Globus pallidus (tissue), 1 donor: Measurements from ENCODE around the gene TLE6.
A peak's percentile ranks its signal among the peaks of the same experiment; 100 is the strongest.
"Not testable (repeated sequence)": the region's sequence is repeated elsewhere in the genome, so short reads cannot be mapped to it uniquely, and the experiment has no call there.

ENCODE experiments used
- DNase-seq: peaks from one replicate; pipeline ENCODE4 v3.0.0-alpha.2; 2015; ENCODE audit warnings: low spot score

TLE6 gene

DNA sequence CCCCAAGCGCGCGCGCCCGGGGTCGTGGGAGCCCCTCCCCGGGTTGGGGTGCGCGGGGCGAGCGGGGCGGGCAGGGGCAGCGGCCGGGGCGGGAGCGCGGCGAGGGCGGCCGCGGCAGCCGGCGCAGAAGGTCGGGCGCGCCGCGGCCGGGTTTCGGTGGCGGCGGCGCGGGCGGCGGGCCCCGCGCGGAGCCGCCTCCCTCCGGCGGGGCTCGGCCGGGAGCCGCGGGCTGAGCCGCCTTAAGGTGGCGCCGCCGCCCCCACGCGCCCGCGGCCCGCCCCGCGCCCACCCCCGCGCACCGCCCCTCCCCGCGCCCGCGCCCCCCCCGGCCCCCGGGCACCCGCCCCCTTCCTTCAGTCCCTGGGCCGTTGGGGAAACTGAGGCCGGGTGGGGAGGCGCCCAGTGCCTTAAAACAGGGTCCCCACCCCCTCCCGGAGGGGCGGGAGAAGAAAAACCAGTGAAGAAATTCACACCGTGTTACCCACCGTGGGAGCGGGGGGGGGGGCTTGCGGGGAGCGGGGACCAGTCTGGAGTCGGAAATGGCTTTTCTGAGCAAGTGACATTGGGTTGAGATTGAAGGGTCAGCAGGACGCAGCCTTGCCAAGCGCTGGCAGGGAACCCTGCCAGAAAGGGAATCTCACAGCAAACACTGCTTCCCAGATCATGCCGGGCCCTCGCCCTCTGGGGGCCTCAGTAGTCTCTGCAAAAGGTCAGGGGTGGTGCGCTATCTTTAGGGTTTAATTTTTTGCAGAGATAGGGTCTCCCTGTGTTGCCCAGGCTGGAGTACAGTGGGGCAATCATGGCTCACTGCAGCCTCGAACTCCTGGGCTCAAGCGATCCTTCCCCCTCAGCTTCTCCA is 51.9 kb downstream of the TLE6 start, which contains the start of gene TLE2:
TLE2 (minus strand) TSS at position 216 of the 859 bp plus-strand sequence. CDS start 376 bp downstream, outside the sequence.
- DNase-seq: no peak

- DNase-seq: no peak
Measured at GRCh38 chr19:3031607-3031867, 54.2 kb downstream of the TLE6 start.

DNA sequence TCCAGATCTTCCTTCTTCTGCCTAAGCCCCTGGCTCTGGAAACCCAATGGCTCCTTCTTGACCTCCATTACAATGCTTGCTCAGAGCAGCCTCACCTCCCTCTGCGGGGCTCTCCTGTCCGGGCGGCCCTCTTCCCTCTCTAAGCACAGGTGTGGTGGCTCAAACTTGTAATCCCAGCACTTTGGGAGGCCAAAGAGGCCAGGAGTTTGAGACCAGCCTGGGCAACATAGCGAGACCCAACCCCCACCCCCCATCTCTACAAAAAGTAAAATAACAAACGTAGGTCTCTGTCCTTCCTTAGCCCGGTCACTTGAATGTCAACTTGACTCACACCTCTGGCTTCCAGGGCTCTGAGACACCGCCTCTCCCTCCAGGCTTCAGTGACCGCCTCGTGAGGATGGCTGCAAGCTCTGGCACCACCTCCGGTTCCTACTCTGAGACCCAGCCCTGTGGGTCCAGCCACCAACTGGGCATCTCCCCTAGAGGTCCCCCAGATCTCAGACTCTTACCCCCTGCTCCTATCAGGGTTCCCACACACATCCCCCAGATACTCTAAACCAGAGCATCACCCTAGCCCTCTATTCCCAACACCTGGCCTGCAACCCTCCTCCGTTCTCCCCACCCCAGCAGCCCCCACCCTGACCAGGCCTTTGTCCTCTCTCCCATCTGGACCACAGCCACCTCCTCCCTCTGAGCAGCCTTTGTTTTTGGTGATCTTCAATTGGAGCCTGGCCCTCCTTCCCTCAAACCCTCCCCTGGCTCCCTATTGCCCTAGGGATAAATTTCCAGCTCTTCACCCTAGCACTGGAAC is 56.4 kb downstream of the TLE6 start:
- peak; percentile 61 for DNase-seq

- DNase-seq: no peak
Measured at GRCh38 chr19:3034406-3034655, 57.0 kb downstream of the TLE6 start.

DNA sequence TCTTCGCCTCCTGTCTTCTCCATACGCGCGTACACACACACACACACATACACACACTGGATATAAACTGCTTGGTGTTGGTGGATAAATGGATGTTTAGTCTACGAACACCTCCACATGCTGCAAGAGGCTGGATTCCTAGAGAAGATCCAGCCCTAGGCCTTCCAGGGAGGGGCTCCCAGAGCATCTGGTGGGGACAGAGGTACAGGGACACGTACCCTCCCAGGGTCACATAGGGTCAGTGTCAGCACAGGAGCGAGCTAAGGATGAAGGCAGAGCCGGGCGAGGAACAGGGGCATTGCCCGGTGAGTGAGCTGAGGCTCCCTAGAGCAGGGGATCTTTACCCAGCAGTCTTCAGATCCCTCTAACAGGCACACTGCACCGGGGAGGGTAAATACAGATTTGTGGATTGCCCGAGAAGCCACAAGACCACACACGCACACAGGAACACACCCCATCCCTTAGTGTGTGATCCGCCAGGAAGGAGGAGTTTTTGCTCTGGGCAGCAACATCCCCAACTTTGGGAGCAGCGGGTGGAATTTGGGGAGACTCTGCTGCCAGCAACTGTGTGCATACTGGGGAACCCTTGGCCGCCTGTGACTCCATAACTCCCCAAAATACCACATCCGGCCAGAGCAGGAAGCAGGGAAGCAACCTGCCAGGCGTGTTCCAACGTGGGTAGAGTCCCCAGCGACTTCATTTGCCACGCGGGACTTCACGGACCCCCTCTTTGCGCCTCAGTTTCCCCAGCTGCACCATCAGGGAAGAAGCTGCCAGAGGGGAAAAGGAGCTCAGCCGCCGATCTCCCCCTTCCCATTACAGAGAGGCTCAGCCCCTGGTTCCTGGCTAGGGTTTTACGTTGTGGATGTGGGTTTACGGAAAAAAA is 57.5 kb downstream of the TLE6 start:
- DNase-seq: no peak

GRCh38 chr19:3035542-3036118 is 58.3 kb downstream of the TLE6 start:
- DNase-seq: peak; percentile 98

DNA sequence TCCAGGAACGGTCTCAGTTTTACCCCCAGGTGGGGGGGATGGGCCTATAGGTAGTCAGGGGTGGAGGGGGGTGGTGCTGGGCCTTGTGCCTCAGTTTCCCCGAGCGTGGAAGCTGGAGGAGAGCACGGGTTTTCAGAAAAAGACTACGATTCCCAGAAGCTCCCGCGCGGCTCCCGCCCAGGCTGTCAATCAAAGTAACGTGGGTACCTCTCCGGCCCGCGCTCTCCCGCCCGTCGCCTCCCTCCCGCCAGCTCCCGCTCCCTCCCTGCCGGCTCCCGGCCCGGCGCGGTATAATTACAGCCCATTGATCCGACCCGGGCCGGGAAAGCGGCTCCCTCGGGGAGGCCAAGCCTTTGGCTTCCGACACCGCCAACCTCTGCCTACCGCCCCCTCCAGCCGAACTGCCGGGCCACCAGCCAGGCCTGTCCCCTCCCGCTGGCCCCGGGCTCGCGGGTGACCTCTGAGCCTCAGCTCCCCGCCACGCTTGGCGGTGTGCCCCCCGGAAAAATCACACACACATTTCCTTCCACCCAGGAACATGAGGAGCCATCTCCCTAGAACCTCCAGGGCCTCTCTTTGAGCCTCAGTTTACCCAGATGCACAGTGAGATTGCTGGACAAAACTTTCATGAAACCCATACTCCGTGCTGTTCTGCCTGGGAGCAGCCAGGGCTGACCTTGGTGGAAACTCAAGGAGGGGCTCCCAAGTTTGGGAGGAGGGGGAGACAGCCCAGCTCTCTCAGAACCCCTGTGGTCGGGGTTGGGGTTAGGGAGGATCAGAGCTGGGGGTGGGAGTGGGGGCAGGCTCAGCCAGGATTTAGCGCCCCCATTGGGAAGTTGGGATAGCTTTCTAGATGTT is 59.0 kb downstream of the TLE6 start:
- DNase-seq: peak; percentile 96

- DNase-seq: not testable (repeated sequence)
Measured at GRCh38 chr19:3036977-3037544, 59.7 kb downstream of the TLE6 start.

DNA sequence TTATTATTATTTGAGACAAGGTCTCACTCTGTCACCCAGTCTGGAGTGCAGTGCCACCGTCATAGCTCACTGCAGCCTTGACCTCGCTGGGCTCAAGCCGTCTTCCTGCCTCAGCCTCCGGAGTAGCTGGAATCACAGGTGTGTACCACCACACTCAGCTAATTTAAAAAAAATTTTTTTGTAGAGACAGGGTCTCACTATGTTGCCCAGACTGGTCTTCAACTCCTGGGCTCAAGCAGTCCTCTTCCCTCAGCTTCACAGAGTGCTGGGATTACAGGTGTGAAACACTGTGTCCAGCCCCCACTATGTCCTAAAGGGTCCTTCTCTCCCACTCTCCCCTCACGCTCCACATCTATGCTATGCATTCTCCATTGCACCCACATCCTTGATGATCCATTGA is 60.9 kb downstream of the TLE6 start:
- no peak for DNase-seq

DNA sequence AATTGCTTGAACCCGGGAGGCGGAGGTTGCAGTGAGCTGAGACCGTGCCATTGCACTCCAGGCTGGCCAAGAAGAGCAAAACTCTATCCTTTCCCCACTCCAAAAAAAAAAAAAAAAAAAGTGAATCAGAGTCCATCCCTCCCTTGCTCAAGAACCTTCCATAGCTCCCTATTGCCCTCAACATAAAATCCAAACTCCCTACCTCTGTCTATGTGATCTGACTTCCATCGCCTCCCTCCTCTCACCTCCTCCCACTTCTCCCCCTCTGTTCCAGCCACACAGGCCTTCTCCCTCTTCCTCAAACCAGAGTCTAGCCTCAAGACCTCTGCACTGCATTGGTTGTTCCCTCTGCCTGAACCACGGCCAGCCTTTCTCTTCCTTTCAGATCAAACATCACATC is 61.8 kb downstream of the TLE6 start:
- DNase-seq: no peak

GRCh38 chr19:3039641-3040077 is 62.3 kb downstream of the TLE6 start:
- no peak for DNase-seq

GRCh38 chr19:3041327-3041726 is 64.0 kb downstream of the TLE6 start:
- DNase-seq: no peak

GRCh38 chr19:3041761-3042620 is 64.6 kb downstream of the TLE6 start:
- DNase-seq: no peak

- DNase-seq: no peak
Measured at GRCh38 chr19:3042621-3043267, 65.4 kb downstream of the TLE6 start.
